Measurements from ENCODE around the gene TBC1D9. TPM values are rescaled to one million over a fixed set of nuclear protein-coding genes. Genes with fewer than 3 reads are reported as not detected.

Gene TBC1D9
- total and polyA plus RNA-seq, 2 donors (not counting 1 experiment from before 2014, with no cell fraction given) = 48.9 to 235 TPM

GRCh38 chr4:140617499-140618248 lies 138.5 kb downstream of the TBC1D9 start:
- Mint-ChIP-seq H3K27ac (peak overlapping the region; percentile 16), H3K4me3 (no peak overlapping the region), H3K4me1 (no peaks in the 10 kb centered on the region), H3K9me3 (ENCODE audit: insufficient read depth) (no peaks in the 10 kb centered on the region), H3K27me3 (no peaks in the 10 kb centered on the region)
- H2AFZ ChIP-seq (ENCODE audit: insufficient read depth, low read depth, low read length, poor library complexity, severe bottlenecking) = no peak overlapping the region
- H3K79me2 ChIP-seq (ENCODE audit: control insufficient read depth, insufficient read depth, low read length) = no peaks in the 10 kb centered on the region
- TF ChIP-seq, protein P1, sequence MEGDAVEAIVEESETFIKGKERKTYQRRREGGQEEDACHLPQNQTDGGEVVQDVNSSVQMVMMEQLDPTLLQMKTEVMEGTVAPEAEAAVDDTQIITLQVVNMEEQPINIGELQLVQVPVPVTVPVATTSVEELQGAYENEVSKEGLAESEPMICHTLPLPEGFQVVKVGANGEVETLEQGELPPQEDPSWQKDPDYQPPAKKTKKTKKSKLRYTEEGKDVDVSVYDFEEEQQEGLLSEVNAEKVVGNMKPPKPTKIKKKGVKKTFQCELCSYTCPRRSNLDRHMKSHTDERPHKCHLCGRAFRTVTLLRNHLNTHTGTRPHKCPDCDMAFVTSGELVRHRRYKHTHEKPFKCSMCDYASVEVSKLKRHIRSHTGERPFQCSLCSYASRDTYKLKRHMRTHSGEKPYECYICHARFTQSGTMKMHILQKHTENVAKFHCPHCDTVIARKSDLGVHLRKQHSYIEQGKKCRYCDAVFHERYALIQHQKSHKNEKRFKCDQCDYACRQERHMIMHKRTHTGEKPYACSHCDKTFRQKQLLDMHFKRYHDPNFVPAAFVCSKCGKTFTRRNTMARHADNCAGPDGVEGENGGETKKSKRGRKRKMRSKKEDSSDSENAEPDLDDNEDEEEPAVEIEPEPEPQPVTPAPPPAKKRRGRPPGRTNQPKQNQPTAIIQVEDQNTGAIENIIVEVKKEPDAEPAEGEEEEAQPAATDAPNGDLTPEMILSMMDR (IDR thresholded peaks at IDR 0.05) = no peak
- TF ChIP-seq EZH2 (IDR thresholded peaks at IDR 0.05; ENCODE audit: borderline replicate concordance, insufficient read depth, low read depth, low read length, poor library complexity, severe bottlenecking) = no peak
- POLR2A ChIA-PET = interaction anchor here (1.0 kb wide), 1 partner anchor 8 kb away, joined by 3 read pairs; no protein-coding TSS in a partner anchor
- CTCF ChIA-PET = interaction anchor here (0.6 to 2.1 kb wide), 3 partner anchors 8 to 258 kb away, joined by 3 to 5 read pairs (median 3); no protein-coding TSS in a partner anchor
- no peak for DNase-seq
- H3K36me3 ChIP-seq (replicated peaks in 1 of 2; ENCODE audit: control extremely low read depth in 1 of 2, control insufficient read depth in 1 of 2, extremely low read depth in 1 of 2, insufficient read depth in 2 of 2, low read length in 1 of 2) = peaks cover 0 to 10% of the 10 kb centered on the region in 2 experiments
- H4K20me1 ChIP-seq (ENCODE audit: control insufficient read depth, insufficient read depth, low read length, poor library complexity, severe bottlenecking) = no peaks in the 10 kb centered on the region
- no peak overlapping the region for H3K9ac ChIP-seq (ENCODE audit: low read length)
- ATAC-seq (ENCODE audit: low read depth) = no peak
- no peaks in the 10 kb centered on the region for H3K27me3 ChIP-seq (replicated peaks in 1 of 4; ENCODE audit: control extremely low read depth in 1 of 4, control insufficient read depth in 3 of 4, insufficient read depth in 4 of 4, low read length in 3 of 4)
- WGBS (ENCODE audit: insufficient coverage) = 34% methylated on average over 4 of the region's 7 CpGs
- H3K9me3 ChIP-seq (ENCODE audit: control extremely low read depth in 1 of 3, control insufficient read depth in 2 of 3, insufficient read depth in 1 of 3, low read length in 2 of 3) = no peaks in the 10 kb centered on the region
- H3K27ac ChIP-seq (ENCODE audit: low read length in 2 of 2) = no peak overlapping the region
- H3K4me3 ChIP-seq (ENCODE audit: control extremely low read depth in 1 of 5, extremely low read depth in 1 of 5, insufficient read depth in 1 of 5, low read depth in 2 of 5, low read length in 4 of 5) = no peak overlapping the region
- no peak overlapping the region for H3K4me2 ChIP-seq (replicated peaks; ENCODE audit: low read depth, low read length, poor library complexity, severe bottlenecking)
- intact Hi-C loops (cut with micrococcal nuclease) = no loop called here
- H3K4me1 ChIP-seq (ENCODE audit: control insufficient read depth in 2 of 2, insufficient read depth in 2 of 2, low read length in 2 of 2) = peaks cover 0 to under 1% of the 10 kb centered on the region in 2 donors

GRCh38 chr4:140615451-140615850 lies 140.7 kb downstream of the TBC1D9 start:
- ATAC-seq (ENCODE audit: low read depth) = no peak
- H3K9me3 ChIP-seq (ENCODE audit: control extremely low read depth in 1 of 3, control insufficient read depth in 2 of 3, insufficient read depth in 1 of 3, low read length in 2 of 3) = no peaks in the 10 kb centered on the region
- H3K4me3 Mint-ChIP-seq = no peak overlapping the region
- peaks cover 0 to 6% of the 10 kb centered on the region in 2 donors for H3K4me1 ChIP-seq (ENCODE audit: control insufficient read depth in 2 of 2, insufficient read depth in 2 of 2, low read length in 2 of 2)
- intact Hi-C loops (cut with micrococcal nuclease) = no loop called here
- DNase-seq = no peak
- no peaks in the 10 kb centered on the region for H3K9me3 Mint-ChIP-seq (ENCODE audit: insufficient read depth)
- ChIA-PET POLR2A (no interaction called here), CTCF (no interaction called here)
- H2AFZ ChIP-seq (ENCODE audit: insufficient read depth, low read depth, low read length, poor library complexity, severe bottlenecking) = no peak overlapping the region
- H3K4me3 ChIP-seq (ENCODE audit: control extremely low read depth in 1 of 5, extremely low read depth in 1 of 5, insufficient read depth in 1 of 5, low read depth in 2 of 5, low read length in 4 of 5) = no peak overlapping the region
- H3K27me3 ChIP-seq (replicated peaks in 1 of 4; ENCODE audit: control extremely low read depth in 1 of 4, control insufficient read depth in 3 of 4, insufficient read depth in 4 of 4, low read length in 3 of 4) = no peaks in the 10 kb centered on the region
- H3K27ac Mint-ChIP-seq = no peak overlapping the region
- no peaks in the 10 kb centered on the region for H3K36me3 ChIP-seq (replicated peaks in 1 of 2; ENCODE audit: control extremely low read depth in 1 of 2, control insufficient read depth in 1 of 2, extremely low read depth in 1 of 2, insufficient read depth in 2 of 2, low read length in 1 of 2)
- H3K4me1 Mint-ChIP-seq = peaks cover 7% of the 10 kb centered on the region
- no peak for TF ChIP-seq EZH2 (IDR thresholded peaks at IDR 0.05; ENCODE audit: borderline replicate concordance, insufficient read depth, low read depth, low read length, poor library complexity, severe bottlenecking)
- TF ChIP-seq, protein P1 (IDR thresholded peaks at IDR 0.05) = no peak
- H3K27ac ChIP-seq (ENCODE audit: low read length in 2 of 2) = no peak overlapping the region
- H3K27me3 Mint-ChIP-seq = no peaks in the 10 kb centered on the region
- no peaks in the 10 kb centered on the region for H4K20me1 ChIP-seq (ENCODE audit: control insufficient read depth, insufficient read depth, low read length, poor library complexity, severe bottlenecking)
- H3K9ac ChIP-seq (ENCODE audit: low read length) = no peak overlapping the region
- no peaks in the 10 kb centered on the region for H3K79me2 ChIP-seq (ENCODE audit: control insufficient read depth, insufficient read depth, low read length)
- 92% methylated on average over 1 of the region's 1 CpG for WGBS (ENCODE audit: insufficient coverage)
- H3K4me2 ChIP-seq (replicated peaks; ENCODE audit: low read depth, low read length, poor library complexity, severe bottlenecking) = no peak overlapping the region

Data from B cell (primary cell).